ENCODE results near the gene SMARCA2.

- TF ChIP-seq CTCF (conservative IDR thresholded peaks at IDR 0.05; ENCODE audit: low read length): no peak
- no peak for TF ChIP-seq EZH2phosphoT487 (IDR thresholded peaks at IDR 0.05; ENCODE audit: borderline replicate concordance)
These were observed 181.6 kb downstream of the SMARCA2 start for GRCh38 chr9:2196757-2197156.
